Breast epithelium (tissue), 3 donors: ENCODE results near the gene DBX2.

ENCODE experiments used
- POLR2AphosphoS5 ChIP-seq, 3 donors: sonication (generic); formaldehyde crosslinking; IDR thresholded peaks; one replicate each; pipeline ENCODE4 v1.6.1; 2017; ENCODE audit warnings: antibody characterized with exemption in 3 of 3
- TF ChIP-seq, protein P1 (sequence below), 3 donors: fragments of 450-650 bp; IDR thresholded peaks; one replicate each; pipeline ENCODE4 v1.5.1; 2016 to 2017; ENCODE audit warnings: antibody characterized with exemption in 3 of 3, mild to moderate bottlenecking in 3 of 3, moderate library complexity in 3 of 3

- TF ChIP-seq, protein P1, sequence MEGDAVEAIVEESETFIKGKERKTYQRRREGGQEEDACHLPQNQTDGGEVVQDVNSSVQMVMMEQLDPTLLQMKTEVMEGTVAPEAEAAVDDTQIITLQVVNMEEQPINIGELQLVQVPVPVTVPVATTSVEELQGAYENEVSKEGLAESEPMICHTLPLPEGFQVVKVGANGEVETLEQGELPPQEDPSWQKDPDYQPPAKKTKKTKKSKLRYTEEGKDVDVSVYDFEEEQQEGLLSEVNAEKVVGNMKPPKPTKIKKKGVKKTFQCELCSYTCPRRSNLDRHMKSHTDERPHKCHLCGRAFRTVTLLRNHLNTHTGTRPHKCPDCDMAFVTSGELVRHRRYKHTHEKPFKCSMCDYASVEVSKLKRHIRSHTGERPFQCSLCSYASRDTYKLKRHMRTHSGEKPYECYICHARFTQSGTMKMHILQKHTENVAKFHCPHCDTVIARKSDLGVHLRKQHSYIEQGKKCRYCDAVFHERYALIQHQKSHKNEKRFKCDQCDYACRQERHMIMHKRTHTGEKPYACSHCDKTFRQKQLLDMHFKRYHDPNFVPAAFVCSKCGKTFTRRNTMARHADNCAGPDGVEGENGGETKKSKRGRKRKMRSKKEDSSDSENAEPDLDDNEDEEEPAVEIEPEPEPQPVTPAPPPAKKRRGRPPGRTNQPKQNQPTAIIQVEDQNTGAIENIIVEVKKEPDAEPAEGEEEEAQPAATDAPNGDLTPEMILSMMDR (IDR thresholded peaks at IDR 0.05) = no peak
- TF ChIP-seq POLR2AphosphoS5 (IDR thresholded peaks at IDR 0.05) = no peak
These were observed 24.8 kb upstream of the DBX2 start for GRCh38 chr12:45075587-45076282.
